Transverse colon (tissue), 4 donors: ENCODE measurements around the gene EML6.

ENCODE experiments used
- CTCF ChIP-seq, 5 experiments: fragments of 200-600 bp in 3 of 5; fragments of 450-650 bp in 2 of 5; sonication (generic) in 3 of 5; IDR thresholded peaks; 1 replicate in 2 of 5; 2 replicates in 3 of 5; pipeline ENCODE4 v1.5.1; 2016 to 2017; ENCODE audit warnings: antibody characterized with exemption in 5 of 5, inconsistent platforms in 3 of 5, mild to moderate bottlenecking in 2 of 5, moderate library complexity in 1 of 5
- EP300 ChIP-seq: sonication (generic); formaldehyde crosslinking; IDR thresholded peaks from one replicate; pipeline ENCODE4 v1.6.1; 2017; ENCODE audit warnings: antibody characterized with exemption, low read depth
- POLR2A ChIP-seq: fragments of 450-650 bp; IDR thresholded peaks from one replicate; pipeline ENCODE4 v1.6.1; 2016; ENCODE audit warnings: antibody characterized with exemption, mild to moderate bottlenecking, moderate library complexity
- POLR2AphosphoS5 ChIP-seq, 3 donors: sonication (generic); formaldehyde crosslinking; IDR thresholded peaks; one replicate each; pipeline ENCODE4 v1.6.1; 2016; ENCODE audit warnings: antibody characterized with exemption in 3 of 3

GRCh38 chr2:54895730-54896129, 172.3 kb downstream of the EML6 start:
- no peak for TF ChIP-seq CTCF (IDR thresholded peaks at IDR 0.05)
- TF ChIP-seq EP300: no peak
- no peak for TF ChIP-seq POLR2A
- TF ChIP-seq POLR2AphosphoS5 (IDR thresholded peaks at IDR 0.05): no peak
